Left hindlimb (tissue), 1 donor: ENCODE results near the gene FSTL3.
A peak's percentile ranks its signal among the peaks of the same experiment; 100 is the strongest.
"Not testable (repeated sequence)": the region's sequence is repeated elsewhere in the genome, so short reads cannot be mapped to it uniquely, and the experiment has no call there.

Source experiments
- DNase-seq: peaks from one replicate; pipeline ENCODE4 v3.0.0-alpha.2; 2018

The FSTL3 gene

GRCh38 chr19:661427-662196 is 14.6 kb upstream of the FSTL3 start:
- no peak for DNase-seq

- no peak for DNase-seq
These were observed 13.8 kb upstream of the FSTL3 start for GRCh38 chr19:662207-662961.

- peak; percentile 96 for DNase-seq
These were observed 13.1 kb upstream of the FSTL3 start, which contains the start of gene RNF126 for GRCh38 chr19:662962-663681. Gene RNF126 (minus strand): TSS chr19:663214. CDS start chr19:663121, 93 bp downstream.

- no peak for DNase-seq
These were observed 12.5 kb upstream of the FSTL3 start for GRCh38 chr19:663682-664117.

- peak; percentile 87 for DNase-seq
These were observed 11.2 kb upstream of the FSTL3 start for GRCh38 chr19:664913-665443.

GRCh38 chr19:666985-667573 is 9.1 kb upstream of the FSTL3 start:
- not testable (repeated sequence) for DNase-seq

GRCh38 chr19:668675-669434 is 7.3 kb upstream of the FSTL3 start:
- not testable (repeated sequence) for DNase-seq

- no peak for DNase-seq
These were observed 5.5 kb upstream of the FSTL3 start for GRCh38 chr19:670609-671075.

- DNase-seq = no peak
These were observed 1.7 kb upstream of the FSTL3 start for GRCh38 chr19:674282-675151.

- DNase-seq = no peak
These were observed 219 bp upstream of the FSTL3 start for GRCh38 chr19:676007-676338.

GRCh38 chr19:677201-677600 is 1.0 kb downstream of the FSTL3 start:
- peak; percentile 74 for DNase-seq

GRCh38 chr19:677601-678436 is 1.6 kb downstream of the FSTL3 start:
- DNase-seq = no peak

GRCh38 chr19:678791-679388 is 2.7 kb downstream of the FSTL3 start:
- DNase-seq = no peak

GRCh38 chr19:679418-680286 is 3.5 kb downstream of the FSTL3 start:
- peak; percentile 89 for DNase-seq

- DNase-seq = peak; percentile 100
These were observed 4.3 kb downstream of the FSTL3 start for GRCh38 chr19:680287-681028.

GRCh38 chr19:681029-682019 is 5.1 kb downstream of the FSTL3 start:
- no peak for DNase-seq
